Hematopoietic multipotent progenitor cell treated with erythropoietin and hydrocortisone succinate and interleukin-3 and kit ligand, for 8 days (in vitro differentiated cells): ENCODE data around the gene FGD2.
"Not testable (repeated sequence)": the region's sequence is repeated elsewhere in the genome, so short reads cannot be mapped to it uniquely, and the experiment has no call there.

Experiments used
- DNase-seq: peaks from one replicate; pipeline ENCODE4 v3.0.0-alpha.2; 2015

The FGD2 gene

DNA sequence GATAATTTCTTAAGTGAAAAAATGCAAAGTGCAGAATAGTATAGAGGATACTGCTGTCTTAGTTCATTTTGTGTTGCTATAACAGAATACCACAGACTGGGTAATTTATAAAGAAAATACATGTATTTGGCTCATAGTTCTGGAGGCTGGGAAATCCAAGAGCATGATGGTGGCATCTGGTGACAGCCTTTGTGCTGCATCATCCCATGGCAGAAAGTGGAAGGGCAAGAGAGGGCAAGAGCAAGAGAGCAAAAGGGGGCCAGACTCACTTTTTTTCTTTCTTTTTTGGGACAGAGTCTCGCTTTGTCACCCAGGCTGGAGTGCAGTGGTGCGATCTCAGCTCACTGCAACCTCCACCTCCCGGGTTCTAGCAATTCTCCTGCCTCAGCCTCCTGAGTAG is 37.6 kb downstream of the FGD2 start:
- not testable (repeated sequence) for DNase-seq

DNA sequence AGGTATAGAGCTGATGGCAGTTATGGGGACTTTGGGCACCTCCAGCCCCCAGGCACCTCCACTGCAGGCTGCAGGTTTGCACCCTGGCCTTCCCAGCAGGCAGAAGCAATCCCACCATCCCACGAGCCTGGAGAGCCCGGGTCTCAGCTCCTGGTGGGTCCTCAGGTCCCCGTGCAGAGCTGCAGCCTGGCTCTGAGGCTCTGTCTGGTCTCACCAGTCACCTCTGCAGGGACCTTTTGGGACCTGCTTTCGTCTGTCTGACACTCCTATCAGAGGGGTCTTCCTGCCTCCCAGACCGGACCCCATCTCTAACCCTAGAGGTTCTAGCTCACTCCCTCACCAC is 41.9 kb downstream of the FGD2 start:
- DNase-seq, result no peak

DNA sequence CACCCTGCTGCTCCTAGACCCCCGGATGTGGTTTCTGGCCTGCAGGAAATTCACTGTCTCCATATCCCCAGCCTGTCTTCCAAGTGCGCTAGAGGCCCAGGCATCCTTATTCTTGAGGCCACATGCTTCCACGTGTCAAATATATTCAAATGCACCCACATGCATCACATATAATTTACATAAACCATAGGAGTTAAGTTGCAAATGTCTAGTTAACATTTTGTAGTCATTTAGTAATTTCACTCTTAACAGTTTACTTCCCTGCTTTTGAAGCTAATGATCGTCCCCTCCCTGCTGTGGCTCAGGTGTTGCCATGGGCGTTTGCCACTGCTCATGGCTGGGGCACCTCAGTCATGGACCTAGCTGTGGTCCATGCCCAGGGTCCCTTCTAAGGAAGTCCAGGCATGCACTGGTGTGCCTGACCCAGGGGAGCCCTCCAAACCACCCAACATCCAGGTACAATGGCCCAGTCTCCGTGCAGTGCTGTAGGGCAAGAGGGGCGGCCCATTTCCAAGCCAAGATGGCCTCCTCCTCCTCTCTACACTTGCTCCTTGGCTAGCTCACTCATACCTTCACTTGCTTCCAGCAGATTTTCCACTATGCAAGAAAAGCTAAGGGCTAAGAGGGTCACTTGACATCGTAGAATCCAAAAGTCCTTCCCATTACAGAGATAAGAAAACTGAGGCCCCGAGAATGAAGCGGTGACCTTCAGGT is 42.4 kb downstream of the FGD2 start:
- DNase-seq, result no peak

DNA sequence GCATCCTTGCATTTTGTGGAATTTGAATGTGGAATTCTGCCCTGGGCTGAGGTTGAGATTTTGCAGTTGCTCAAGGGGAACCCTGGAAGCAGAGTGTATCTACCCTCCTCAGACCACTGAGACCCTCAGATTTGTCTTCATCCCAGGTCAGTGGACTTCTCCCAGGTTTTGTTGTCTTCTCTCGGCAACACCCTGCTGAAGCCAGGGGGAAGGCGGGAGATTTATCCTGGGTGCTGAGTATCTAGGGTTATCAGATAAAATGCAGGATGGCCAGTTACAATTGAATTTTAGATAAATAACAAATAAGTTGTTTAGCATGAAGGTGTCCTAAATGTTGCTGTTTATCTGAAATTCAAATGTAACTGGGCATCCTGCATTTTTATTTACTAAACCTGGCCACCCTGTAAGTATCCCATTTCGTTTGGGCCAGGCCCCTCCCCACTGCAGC is 43.0 kb downstream of the FGD2 start:
- DNase-seq, result no peak

DNA sequence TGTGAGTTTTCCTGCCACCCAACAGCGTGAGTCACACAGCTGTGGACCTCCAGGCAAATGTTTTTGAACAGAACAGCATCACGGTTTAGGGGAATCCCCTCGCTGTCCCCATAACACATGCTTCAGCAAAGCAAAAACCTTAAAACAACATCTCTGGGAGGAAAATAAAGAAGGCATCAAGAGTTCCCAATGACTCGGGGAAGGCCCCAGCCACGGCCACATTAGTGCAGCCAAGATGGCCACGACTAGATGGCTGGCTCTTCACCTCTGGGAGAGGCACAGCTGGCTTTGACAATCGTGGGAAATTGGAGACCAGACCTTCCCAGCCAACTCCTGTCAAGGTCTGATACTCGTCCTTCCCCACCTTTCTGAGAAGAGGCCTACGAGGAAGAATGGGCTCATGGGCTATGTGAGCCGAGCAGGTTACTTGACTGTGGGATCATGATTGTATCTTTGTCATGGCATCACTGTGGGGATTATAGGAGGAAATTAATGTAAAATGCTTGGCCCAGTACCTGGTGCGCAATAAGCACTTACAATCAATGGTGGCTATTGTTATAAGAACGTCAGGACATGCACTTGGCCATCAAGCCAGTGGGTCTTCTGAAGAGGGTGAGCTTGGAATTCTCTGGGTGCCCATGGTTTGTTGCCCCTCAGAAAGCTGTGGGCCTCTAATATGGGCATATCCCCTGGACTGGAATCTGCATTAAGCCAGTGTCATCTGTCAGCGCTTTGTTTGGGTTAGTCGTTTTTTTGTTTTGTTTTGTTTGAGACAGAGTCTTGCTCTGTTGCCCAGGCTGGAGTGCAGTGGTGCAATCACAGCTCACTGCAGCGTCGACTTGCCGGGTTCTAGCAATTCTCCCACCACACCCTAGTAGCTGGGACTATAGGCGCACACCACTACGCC is 43.6 kb downstream of the FGD2 start:
- DNase-seq, result peak; percentile 91

DNA sequence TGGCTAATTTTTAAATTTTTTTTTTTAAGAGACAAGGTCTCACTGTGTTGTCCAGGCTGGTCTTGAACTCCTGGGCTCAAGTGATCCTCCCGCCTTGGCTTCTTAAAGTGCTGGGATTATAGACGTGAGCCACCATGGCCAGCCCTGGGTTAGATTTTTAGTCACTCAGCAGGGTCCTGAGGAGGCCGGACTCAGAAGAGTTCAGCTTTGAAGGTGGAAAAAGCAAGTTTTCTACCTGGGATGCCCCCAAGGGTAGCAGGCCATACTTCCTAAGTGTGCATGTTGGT is 44.2 kb downstream of the FGD2 start:
- DNase-seq, result no peak

DNA sequence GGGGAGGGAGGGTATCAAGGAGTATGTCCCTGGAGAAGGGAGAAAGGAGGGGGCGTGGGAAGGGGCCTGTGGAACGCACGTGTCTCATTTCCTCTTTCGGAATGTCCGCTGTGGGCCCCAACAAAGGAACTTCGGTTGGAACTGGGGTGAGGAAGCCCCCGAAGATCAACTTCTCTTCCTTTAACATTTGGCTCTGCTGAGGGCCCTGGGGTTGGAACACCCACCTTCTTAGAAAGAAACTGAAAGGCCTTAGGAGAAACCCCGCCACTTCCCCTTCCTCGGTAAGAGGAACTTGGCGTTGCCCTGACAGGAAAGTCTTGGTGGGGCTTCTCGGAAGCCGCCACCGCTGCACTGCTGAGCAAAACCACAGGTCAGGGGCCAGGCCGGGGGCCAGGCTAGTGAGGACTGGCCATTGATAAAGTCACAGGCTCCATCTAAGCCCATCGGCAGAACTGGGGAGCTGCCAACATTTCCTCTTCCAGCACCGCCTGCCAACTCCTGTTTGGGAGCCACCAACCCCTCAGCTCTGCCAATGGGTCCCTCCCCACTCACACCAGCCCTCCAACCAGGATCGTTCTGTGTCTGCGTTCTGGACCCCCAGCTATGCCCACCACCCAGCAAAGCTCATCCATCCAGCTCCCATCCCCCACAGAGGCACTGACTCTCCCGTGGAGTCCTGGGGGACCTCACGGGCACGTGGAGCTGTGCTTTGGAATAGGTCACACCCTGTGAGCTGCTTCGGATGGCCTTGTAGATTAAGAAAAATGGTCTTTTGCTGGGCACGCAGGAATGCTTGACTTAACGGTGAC is 44.8 kb downstream of the FGD2 start:
- DNase-seq, result peak; percentile 98

DNA sequence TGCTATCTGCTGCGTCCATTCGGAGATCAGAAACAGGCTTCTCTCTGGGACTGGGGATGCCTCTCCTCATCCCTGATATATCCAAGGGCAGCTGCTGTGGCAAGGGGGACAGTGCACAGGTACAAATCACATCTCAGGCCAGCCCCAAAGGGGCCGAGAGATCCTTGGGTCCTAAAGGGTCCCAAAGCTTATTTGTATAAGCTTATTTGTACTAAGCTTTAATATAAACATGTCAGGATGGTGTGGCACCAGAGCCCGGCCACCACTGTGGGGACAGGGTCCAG is 45.3 kb downstream of the FGD2 start:
- DNase-seq, result no peak

DNA sequence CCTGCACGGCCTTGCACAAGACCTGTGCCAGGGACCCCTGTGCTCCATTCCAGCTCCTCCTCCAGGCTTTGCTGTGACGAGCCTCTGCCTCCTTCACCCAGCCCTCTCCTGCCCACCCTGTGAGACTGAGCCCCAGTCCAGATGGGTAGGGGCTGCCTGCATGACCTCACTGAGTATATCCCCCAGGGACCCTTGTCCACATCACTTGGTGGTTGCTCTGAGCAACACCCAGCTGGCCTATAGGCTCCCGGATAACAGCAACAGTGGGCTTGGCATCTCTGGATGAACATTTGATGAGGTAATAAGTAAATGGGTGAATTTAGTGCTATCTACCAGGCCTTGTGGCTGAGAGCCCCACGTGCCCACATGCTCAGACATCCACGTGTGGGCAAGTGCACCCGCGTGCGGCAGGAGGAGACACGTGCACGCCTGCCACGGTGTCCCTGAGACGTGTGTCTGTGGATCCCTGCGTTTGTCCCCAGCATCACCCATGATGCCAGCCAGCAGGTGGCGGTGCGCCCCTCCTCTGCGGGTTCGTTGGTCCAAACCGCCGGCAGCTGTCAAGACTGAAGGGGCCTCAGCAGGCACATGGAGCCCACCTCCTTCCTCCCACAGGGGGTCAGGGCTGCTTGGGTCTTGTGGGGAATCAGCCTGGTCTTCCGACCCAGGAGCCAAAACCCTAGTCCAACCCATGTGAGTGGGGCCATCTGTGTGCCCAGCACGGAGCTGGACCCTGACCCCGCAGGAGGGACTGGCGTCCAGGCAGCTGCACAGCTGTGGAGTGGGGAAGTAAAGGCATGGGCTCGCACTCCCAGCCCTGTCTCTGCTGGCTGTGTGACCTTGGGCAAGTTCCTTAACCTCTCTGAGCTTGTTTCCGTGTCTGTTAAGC is 45.9 kb downstream of the FGD2 start:
- peak; percentile 94 for DNase-seq

DNA sequence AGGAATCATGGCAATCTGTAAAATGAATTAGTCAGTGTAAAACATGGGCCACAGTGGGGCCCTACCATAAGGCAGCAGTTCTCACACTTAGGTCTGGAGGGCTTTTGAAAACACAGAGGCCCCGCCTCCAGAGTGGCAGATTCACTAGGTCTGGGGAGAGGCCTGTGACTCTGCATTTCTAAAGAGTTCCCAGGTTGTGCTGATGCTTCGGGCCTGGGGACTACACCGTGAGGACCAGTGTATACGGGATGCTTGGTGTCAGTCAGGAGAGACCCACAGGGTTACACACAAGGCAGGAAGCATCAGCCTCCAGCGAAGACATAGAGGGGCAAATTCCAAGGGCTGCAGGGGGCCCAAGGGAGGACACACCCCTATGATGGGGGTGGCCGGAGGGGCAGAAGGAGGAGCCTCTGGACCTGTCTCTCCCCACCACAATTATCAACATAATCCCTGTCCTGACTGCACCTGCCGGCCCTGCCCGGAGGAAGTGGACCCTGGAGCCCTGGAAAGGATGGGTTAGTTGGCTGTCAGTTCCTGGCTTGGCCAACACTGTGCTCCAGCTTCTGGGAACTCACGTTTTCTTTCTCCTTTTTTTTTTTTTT is 46.7 kb downstream of the FGD2 start:
- DNase-seq, result peak; percentile 84

DNA sequence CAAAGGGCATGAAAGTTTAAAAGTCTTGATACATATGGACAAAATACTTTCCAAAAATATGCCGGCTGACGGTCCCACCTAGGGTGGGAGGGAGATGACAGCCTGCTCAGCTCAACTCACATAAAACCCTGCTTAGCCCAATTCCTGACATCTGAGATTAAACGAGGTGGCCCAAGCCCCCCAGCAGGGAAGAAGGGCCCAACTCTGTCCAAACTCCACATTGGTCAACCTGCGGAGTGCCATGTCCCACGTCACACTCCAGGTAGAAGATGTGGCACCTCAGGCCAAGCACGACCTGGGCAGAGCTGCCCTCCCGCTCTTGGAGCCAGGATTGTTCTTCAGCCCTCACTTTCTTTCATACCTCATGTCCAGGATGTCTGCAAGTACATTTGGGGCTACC is 48.2 kb downstream of the FGD2 start:
- DNase-seq, result no peak

DNA sequence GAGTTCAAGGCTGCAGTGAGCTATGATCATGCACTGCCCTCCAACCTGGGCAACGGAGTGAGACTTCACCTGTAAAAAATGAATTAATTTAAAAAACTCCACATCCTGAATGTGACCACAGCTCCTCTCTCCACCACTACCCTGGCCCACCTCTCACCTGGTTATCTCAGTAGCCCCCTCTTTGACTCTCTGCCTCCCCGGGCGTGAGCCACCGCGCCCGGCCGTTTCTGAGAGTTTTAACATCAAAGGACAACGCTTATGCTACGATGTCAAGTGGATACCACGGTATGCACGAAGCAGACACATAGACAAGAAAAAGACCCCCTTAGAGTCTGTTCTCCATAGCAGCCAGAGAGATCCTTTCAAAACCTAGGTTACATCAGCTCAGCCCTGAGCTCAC is 48.7 kb downstream of the FGD2 start:
- no peak for DNase-seq

DNA sequence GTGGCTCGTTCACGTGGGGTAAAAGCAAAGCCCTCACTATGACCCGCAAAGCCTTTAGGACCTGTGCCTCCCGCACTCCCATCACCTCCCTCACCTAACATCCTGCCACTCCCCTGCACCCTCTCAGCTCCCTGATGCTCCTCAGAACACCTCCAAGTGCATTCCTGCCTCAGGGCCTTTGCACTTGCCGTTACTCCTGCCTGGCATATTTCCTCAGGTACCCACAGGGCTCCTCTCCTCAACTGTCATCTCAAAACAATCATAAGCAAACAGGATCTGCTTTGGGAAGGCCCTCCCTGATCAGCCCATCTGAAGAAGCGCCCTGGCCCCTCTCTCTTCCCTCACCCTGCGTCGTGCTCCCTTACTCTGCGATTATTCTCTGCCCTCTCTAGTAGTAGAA is 49.1 kb downstream of the FGD2 start:
- DNase-seq, result no peak

DNA sequence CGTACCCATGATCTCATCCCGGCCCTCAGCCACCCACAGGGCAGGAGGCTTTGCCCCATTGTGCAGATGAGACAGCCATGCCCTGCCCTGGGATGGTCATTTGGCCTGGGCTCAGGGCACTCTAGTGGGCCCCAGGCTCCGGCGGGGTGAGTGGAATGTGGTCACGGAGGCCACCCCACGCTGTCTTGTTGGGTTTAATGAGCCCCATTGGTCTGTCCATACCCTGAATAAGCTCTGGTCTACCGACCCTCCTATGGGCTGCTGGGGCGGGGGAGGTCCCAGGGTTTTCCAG is 50.6 kb downstream of the FGD2 start:
- no peak for DNase-seq

DNA sequence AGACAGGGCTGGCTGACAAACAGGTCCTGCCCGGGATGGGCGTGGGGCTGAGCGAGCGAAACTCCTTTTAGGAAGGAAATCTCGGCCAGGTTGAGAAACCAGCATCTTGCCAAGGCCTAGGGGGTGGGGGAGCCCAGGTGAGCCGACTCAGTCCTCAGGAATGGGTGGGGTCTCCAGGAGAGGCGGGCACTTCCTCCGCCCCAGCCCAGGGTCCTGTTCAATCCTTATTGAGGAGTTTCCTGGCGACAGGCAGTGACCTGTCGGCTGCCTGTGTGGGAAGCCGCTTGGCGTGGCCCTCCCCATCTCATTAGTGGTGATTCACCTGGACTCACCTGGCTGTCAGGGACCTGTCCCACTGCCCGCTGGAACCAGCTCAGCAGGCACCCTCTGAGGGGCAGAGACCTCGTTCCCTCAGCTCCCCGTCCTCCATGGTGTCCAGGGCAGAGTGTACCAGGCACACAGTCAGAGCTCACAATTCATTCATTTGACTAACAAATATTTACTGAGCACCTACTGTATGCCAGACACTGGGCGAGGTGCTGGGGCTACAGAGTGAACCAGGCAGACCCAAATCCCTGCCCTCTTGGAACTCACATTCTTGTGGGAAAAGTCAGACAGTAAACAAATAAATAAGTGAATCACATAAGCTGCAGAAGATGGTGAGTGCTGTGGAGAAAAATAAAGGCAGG is 51.1 kb downstream of the FGD2 start:
- no peak for DNase-seq

DNA sequence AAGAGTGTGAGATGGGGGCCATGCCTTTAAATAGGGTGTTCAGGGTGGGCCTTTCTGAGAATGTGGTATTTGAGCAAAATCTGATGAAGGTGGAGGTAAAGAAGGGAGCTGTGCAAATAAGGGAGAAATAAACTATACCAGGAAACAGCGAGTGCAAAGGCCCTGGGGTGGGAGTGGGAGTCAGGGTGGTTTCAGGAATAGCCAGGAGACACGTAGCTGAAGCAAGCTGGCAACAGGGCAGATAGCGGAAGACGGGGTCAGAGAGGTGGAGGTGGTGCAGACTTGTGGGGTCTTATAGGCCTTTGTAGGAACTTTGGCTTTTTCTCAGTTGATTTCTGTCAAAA is 51.6 kb downstream of the FGD2 start:
- DNase-seq, result no peak

DNA sequence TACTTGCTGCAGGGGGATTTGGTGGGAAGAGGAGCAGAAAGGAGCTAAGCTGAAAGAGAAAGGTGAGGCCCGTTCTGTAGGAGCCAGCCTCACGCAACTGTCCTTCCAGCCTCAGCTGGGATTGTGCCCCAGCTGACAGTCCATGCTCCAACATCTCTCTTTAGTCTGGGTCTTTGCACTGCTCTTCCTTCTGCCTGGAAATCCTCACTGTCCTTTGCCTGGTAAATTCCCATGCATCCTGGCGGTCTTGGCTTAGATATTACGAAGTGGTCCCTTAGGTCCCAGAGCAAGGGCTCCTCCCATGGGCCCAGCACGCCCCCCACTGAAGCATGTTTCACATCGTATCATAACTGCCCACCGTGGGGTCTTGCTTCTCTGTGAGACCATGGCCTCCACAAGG is 52.2 kb downstream of the FGD2 start:
- DNase-seq, result no peak

DNA sequence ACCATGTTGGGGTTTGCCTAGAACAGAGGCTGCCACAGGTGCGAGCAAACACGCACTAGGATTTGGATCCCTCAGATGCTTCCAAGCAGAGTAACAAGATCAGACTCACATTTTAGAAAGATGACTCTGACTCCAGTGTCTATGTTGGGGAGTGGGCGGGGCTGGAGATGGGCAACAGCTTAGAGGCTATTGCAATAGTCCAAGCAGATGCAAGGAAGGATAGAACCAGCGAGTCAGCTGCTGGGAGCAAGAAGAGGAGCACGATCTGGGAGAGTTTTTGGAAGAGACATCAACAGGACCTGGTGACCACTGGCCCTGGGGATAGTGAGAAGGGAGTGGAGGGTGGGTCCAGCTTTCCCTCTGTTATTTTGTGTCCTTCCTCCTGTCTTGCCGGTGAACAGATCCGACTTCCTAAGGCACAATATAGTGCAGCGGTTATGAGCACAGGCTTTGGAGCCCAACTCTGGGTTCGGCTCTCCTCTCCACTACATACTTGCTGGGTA is 52.7 kb downstream of the FGD2 start:
- DNase-seq, result no peak

DNA sequence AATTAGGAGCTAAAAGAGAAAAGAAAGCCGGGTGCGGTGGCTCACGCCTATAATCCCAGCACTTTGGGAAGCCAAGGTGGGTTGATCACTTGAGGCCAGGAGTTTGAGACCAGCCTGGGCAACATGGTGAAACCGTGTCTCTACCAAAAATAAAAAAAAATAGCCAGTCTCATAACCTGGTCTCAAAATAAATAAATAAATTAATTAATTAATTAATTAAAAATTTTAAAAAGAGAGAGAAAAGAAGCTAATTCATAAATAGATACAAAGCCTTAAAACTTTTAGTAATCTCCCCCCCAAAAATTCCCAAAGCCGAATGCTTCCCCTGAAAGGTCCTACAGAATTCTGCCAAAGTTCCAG is 53.5 kb downstream of the FGD2 start:
- DNase-seq, result not testable (repeated sequence)

DNA sequence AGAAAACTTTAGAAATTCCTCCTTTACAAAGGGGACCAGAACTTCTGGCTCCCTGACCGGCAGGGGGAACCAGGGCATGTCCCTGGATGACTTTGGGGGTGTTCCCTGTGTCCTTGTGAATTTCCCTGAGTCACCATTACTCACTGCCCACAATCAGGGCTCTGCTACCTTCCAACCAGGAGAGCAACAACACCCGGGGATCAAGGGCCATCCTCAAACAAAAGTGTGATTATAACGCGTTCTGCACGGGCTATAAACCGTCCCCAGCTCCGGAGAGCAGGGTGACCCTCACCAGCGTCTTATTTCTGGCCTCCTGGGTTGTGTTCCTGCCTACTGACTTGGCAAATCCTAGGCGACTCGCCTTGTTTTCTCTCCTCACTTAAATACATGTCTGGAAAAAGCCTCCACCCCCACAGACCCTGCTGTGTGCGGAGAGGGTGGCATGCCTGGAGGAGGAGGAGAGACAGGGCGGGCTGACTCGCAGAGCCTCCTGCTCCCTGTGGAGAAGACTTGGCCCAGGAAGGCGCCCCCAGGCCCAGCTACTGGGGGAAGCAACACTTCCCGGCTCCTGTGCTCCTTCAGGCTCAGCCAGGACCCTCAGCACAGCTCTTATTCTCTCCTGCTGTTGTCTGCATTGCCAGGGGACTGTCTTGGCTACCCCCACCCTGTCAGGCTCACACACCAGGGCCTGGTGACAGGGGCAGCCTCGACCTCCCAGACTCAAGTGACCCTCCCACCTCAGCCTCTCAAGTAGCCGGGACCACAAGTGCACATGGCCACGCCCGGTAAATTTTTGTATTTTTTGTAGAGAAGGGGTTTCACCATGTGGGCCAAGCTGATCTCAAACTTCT is 54.1 kb downstream of the FGD2 start:
- peak; percentile 89 for DNase-seq

DNA sequence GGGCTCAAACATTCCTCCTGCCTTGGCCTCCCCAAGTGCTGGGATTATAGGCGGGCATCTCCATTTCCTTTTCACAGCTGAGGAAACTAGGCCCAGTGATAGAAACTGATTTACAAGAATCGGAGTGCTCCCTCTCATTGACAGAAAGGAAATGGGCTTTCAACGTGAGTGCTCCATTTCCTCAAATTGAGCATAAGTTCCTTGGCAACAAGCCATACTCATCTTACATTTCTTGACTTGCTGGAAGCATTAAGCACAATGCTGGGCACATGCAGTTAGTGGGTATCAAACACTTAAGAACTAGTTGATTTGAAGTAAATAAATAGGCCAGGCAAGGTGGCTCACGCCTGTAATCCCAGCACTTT is 54.7 kb downstream of the FGD2 start:
- DNase-seq, result no peak
